Osteoblast (primary cell): ENCODE results near the gene SLC9A1. TPM values are rescaled to one million over a fixed set of nuclear protein-coding genes. Genes with fewer than 3 reads are reported as not detected.
A peak's percentile ranks its signal among the peaks of the same experiment; 100 is the strongest.

Experiments
- DNase-seq: peaks from one replicate; pipeline ENCODE4 v3.0.0; 2011; ENCODE audit warnings: low spot score, mixed read lengths; ENCODE audit not compliant: insufficient read length; ENCODE audit errors: missing footprints
- H2AFZ ChIP-seq: 2 replicates; pipeline ENCODE4 v1.6.0; 2011; ENCODE audit warnings: mild to moderate bottlenecking, low read length
- H3K27ac ChIP-seq: 2 replicates; pipeline ENCODE4 v1.5.1; 2011; ENCODE audit warnings: mild to moderate bottlenecking, low read depth, low read length, moderate library complexity
- H3K27me3 ChIP-seq: 2 replicates; pipeline ENCODE4 v1.6.0; 2012; ENCODE audit warnings: mild to moderate bottlenecking, control low read depth, inconsistent platforms, low read length, moderate library complexity; ENCODE audit not compliant: insufficient read depth
- H3K36me3 ChIP-seq: 2 replicates; pipeline ENCODE4 v1.5.1; 2011; ENCODE audit warnings: mild to moderate bottlenecking, low read length, control low read depth, moderate library complexity; ENCODE audit not compliant: insufficient read depth
- H3K4me1 ChIP-seq: 2 replicates; pipeline ENCODE4 v1.5.1; 2011; ENCODE audit warnings: mild to moderate bottlenecking, low read length, control low read depth, moderate library complexity; ENCODE audit not compliant: insufficient read depth
- H3K4me2 ChIP-seq: 2 replicates; pipeline ENCODE4 v1.6.0; 2011; ENCODE audit warnings: mild to moderate bottlenecking, low read length; ENCODE audit not compliant: insufficient read depth
- H3K4me3 ChIP-seq: fragments of 200-600 bp; sonication (generic); 3 replicates; pipeline ENCODE4 v1.5.1; 2012; ENCODE audit warnings: mild to moderate bottlenecking, low read length, inconsistent platforms; ENCODE audit not compliant: insufficient read depth
- H3K79me2 ChIP-seq: 2 replicates; pipeline ENCODE4 v1.6.0; 2012; ENCODE audit warnings: mild to moderate bottlenecking, low read length, control low read depth, inconsistent platforms; ENCODE audit not compliant: insufficient read depth
- H3K9me3 ChIP-seq: 2 replicates; pipeline ENCODE4 v1.5.1; 2011; ENCODE audit warnings: low read depth, low read length, control low read depth
- H4K20me1 ChIP-seq: 2 replicates; pipeline ENCODE4 v1.6.0; 2012; ENCODE audit warnings: mild to moderate bottlenecking, low read length, control low read depth; ENCODE audit not compliant: insufficient read depth
- total RNA-seq: library from RNA; depleted of rRNA; stranded (reverse); fragments of >200 nt; gene quantifications from 2 replicates; pipeline ENCODE4 v1.2.3, GENCODE V29; 2012
- TF ChIP-seq, protein P1 (sequence below): IDR thresholded peaks from 2 replicates; pipeline ENCODE4 v1.5.1; 2011; ENCODE audit warnings: mild to moderate bottlenecking, low read depth, low read length, moderate library complexity; ENCODE audit errors: extremely low read depth

The SLC9A1 gene
- total RNA-seq, 1 donor, result 7.6 TPM

DNA sequence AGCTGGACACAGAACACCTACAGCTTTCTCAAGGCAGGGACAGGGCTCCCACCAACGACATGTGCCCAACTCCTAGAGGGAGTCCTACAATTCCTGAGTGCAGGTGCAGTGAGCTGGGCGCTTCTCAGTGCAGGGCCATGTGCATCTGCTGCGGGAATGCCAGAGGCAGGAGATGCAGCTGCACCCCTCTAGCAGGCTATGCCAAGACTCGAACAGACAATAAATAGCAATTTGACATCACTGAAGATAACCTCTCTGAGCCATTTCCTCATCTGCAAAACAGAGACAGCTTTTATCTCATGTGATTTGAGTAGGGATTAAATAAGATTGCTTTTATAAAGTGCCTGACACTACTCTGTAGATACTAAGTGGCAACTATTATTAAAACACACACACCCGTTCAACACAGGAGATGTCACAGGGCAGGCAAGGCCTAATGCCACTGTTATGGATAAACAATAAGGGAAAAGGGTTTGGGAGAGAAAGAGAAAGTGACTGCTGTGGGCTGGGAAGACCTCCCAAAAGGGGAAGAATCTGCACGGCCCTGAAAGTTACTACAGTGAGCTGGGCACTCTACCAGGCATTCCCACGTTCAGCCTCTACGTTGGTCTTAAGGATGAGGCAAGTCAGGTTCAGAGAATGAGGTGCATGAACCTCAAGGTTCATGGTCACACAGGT, 5.7 kb downstream of the SLC9A1 start:
- no peak overlapping the region for H3K27ac ChIP-seq
- peaks cover 50% of the 10 kb centered on the region for H4K20me1 ChIP-seq
- H3K4me1 ChIP-seq, result peaks cover 40% of the 10 kb centered on the region
- H3K4me2 ChIP-seq, result no peak overlapping the region
- H3K36me3 ChIP-seq, result no peaks in the 10 kb centered on the region
- TF ChIP-seq, protein P1, sequence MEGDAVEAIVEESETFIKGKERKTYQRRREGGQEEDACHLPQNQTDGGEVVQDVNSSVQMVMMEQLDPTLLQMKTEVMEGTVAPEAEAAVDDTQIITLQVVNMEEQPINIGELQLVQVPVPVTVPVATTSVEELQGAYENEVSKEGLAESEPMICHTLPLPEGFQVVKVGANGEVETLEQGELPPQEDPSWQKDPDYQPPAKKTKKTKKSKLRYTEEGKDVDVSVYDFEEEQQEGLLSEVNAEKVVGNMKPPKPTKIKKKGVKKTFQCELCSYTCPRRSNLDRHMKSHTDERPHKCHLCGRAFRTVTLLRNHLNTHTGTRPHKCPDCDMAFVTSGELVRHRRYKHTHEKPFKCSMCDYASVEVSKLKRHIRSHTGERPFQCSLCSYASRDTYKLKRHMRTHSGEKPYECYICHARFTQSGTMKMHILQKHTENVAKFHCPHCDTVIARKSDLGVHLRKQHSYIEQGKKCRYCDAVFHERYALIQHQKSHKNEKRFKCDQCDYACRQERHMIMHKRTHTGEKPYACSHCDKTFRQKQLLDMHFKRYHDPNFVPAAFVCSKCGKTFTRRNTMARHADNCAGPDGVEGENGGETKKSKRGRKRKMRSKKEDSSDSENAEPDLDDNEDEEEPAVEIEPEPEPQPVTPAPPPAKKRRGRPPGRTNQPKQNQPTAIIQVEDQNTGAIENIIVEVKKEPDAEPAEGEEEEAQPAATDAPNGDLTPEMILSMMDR, result no peak
- H3K4me3 ChIP-seq, result no peak overlapping the region
- no peak overlapping the region for H2AFZ ChIP-seq
- H3K27me3 ChIP-seq, result no peaks in the 10 kb centered on the region
- DNase-seq, result no peak
- peaks cover 75% of the 10 kb centered on the region for H3K79me2 ChIP-seq
- no peaks in the 10 kb centered on the region for H3K9me3 ChIP-seq

DNA sequence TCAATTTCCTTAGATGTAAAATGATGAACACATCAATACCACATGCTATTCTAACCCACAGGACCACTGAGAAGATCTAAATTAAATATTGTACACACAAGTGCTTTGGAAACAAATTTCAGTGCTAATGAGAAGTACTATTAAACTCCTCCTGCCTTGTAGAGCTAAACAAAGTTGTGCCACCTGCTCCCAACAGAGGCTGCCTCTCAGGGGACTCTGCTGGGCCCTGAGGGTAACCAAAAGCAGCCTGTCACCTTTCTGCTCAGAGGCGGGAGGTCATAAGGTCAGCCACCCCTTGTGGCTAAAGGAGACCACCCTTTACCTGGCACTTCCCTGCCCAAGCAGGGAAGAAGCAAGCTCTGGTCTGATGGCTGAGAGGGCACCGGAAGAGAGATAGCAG, 6.3 kb downstream of the SLC9A1 start:
- TF ChIP-seq, protein P1, result no peak
- peaks cover 75% of the 10 kb centered on the region for H3K79me2 ChIP-seq
- peaks cover 34% of the 10 kb centered on the region for H3K4me1 ChIP-seq
- H3K27ac ChIP-seq, result no peak overlapping the region
- H3K9me3 ChIP-seq, result no peaks in the 10 kb centered on the region
- no peak overlapping the region for H3K4me2 ChIP-seq
- no peak overlapping the region for H2AFZ ChIP-seq
- no peaks in the 10 kb centered on the region for H3K27me3 ChIP-seq
- H4K20me1 ChIP-seq, result peaks cover 43% of the 10 kb centered on the region
- H3K4me3 ChIP-seq, result no peak overlapping the region
- no peak for DNase-seq
- H3K36me3 ChIP-seq, result no peaks in the 10 kb centered on the region

DNA sequence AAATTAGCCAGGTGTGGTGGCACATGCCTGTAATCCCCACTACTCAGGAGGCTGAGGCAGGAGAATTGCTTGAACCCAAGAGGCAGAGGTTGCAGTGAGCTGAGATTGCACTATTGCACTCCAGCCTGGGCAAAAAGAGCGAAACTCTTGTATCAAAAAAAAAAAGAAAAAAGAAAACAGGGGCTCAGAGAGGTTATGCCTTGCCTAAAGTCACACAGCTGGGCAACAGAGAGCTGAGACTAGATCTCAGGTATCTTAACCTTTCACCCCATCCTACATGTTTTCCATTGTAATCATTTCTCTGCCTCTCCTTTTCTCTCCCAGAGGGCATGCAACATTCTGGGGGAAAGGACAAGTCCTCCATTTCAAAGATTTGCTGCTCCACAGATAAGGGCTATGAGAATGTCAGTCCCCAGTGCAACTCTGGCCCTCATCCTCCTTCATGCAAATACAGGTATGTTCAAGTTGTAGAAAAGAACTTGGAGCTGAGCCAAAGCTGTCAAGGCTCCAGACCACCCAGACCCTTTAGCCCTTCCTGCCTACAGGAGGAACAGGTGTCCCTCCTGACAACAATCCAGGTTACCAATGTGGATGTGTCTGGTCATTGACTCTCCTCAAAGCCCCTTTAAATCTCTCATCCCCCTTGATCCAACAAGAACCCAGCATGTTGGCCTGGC, 6.9 kb downstream of the SLC9A1 start:
- Histone ChIP-seq H4K20me1 (peaks cover 38% of the 10 kb centered on the region), H3K27me3 (no peaks in the 10 kb centered on the region)

DNA sequence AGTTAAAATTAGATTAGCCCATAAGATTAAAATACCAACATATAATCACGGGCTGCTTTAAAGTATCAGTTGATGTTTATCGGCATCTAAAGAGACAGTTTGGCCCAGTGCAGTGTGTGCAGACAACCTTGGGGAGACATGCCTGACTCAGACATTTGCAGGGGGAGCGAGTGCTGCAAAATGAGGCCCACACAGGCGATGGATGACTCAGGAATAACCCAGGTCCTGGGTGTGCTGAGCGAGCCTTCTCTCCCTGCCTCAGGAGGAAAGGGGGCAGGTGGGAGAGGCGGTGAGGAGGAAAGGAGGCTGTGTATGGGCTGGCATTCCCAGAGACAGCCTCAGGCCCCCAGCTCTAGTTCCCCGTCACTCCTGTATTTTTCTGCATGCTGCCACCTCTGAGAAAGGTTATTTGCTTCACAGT, 9.0 kb downstream of the SLC9A1 start:
- Histone ChIP-seq H3K79me2 (peaks cover 76% of the 10 kb centered on the region), H3K4me1 (peaks cover 16% of the 10 kb centered on the region), H3K27me3 (no peaks in the 10 kb centered on the region), H4K20me1 (peaks cover 26% of the 10 kb centered on the region), H3K4me2 (peak overlapping the region; percentile 67), H3K9me3 (no peaks in the 10 kb centered on the region), H3K36me3 (no peaks in the 10 kb centered on the region), H3K27ac (peak overlapping the region; percentile 94), H2AFZ (no peak overlapping the region), H3K4me3 (peak overlapping the region; percentile 32)
- peak; percentile 96 for DNase-seq
- TF ChIP-seq, protein P1, result no peak

More for the DNA sequence above, 6.9 kb downstream of the SLC9A1 start:
- peaks cover 75% of the 10 kb centered on the region for H3K79me2 ChIP-seq
- no peak overlapping the region for H3K4me2 ChIP-seq
- H3K27ac ChIP-seq, result no peak overlapping the region
- H3K4me1 ChIP-seq, result peaks cover 28% of the 10 kb centered on the region
- H3K9me3 ChIP-seq, result no peaks in the 10 kb centered on the region
- H3K4me3 ChIP-seq, result no peak overlapping the region
- no peaks in the 10 kb centered on the region for H3K36me3 ChIP-seq
- TF ChIP-seq, protein P1, result no peak
- no peak overlapping the region for H2AFZ ChIP-seq
- no peak for DNase-seq
